Esophagus squamous epithelium (tissue), 4 donors: ENCODE results near the gene CORIN.

Experiments
- POLR2A ChIP-seq, 4 donors: fragments of 450-650 bp; IDR thresholded peaks; one replicate each; pipeline ENCODE4 v1.6.1; 2017; ENCODE audit warnings: antibody characterized with exemption in 4 of 4, mild to moderate bottlenecking in 4 of 4, moderate library complexity in 3 of 4
- TF ChIP-seq, protein P1 (sequence below), 6 experiments: fragments of 450-650 bp in 4 of 6; fragments of 200-600 bp in 2 of 6; sonication (generic) in 2 of 6; IDR thresholded peaks; one replicate each; pipeline ENCODE4 v1.5.1; 2016 to 2019; ENCODE audit warnings: antibody characterized with exemption in 6 of 6, mild to moderate bottlenecking in 4 of 6, moderate library complexity in 4 of 6

DNA sequence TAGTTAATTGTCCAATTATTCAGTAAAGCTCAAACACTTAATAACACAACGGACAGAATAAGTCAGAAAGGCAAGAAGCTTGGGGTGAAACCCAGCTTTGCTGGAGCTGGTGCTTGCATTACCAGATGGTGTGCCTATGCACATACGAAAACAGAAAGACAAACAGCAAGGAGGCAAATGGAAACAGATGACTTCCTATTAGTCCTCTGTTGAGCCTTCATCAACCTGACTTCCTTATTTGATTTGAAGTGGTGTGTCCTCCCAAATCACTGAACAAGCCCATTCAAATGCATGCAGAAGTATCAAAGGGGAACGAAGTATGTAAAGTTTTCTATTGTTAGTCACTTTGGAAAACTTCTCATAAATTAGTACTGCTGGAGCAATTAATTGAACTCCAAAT, 186.6 kb downstream of the CORIN start:
- TF ChIP-seq, protein P1, sequence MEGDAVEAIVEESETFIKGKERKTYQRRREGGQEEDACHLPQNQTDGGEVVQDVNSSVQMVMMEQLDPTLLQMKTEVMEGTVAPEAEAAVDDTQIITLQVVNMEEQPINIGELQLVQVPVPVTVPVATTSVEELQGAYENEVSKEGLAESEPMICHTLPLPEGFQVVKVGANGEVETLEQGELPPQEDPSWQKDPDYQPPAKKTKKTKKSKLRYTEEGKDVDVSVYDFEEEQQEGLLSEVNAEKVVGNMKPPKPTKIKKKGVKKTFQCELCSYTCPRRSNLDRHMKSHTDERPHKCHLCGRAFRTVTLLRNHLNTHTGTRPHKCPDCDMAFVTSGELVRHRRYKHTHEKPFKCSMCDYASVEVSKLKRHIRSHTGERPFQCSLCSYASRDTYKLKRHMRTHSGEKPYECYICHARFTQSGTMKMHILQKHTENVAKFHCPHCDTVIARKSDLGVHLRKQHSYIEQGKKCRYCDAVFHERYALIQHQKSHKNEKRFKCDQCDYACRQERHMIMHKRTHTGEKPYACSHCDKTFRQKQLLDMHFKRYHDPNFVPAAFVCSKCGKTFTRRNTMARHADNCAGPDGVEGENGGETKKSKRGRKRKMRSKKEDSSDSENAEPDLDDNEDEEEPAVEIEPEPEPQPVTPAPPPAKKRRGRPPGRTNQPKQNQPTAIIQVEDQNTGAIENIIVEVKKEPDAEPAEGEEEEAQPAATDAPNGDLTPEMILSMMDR (IDR thresholded peaks at IDR 0.05): no peak
- no peak for TF ChIP-seq POLR2A (IDR thresholded peaks at IDR 0.05)
